HepG2 (cell line): ENCODE results near the gene TSC22D4. TPM values are rescaled to one million over a fixed set of nuclear protein-coding genes. Genes with fewer than 3 reads are reported as not detected.

Experiments
- ARID2 ChIP-seq: sonication (generic); formaldehyde crosslinking; IDR thresholded peaks from 2 replicates; pipeline ENCODE4 v1.8.1; 2022; ENCODE audit warnings: mild to moderate bottlenecking, missing genetic modification reagents, borderline replicate concordance
- DR1 ChIP-seq: sonication (generic); formaldehyde crosslinking; IDR thresholded peaks from 2 replicates; pipeline ENCODE4 v1.8.0; 2021; ENCODE audit warnings: mild to moderate bottlenecking, missing genetic modification reagents, inconsistent platforms
- ERF ChIP-seq: IDR thresholded peaks from 2 replicates; pipeline ENCODE4 v1.6.1; 2018; ENCODE audit warnings: missing biosample characterization, missing genetic modification reagents
- FOSL2 ChIP-seq: sonication (generic); formaldehyde crosslinking; IDR thresholded peaks from 2 replicates; pipeline ENCODE4 v1.4.0; 2020; ENCODE audit warnings: missing genetic modification reagents
- HMGXB4 ChIP-seq, 2 experiments: sonication (generic) in 1 of 2; formaldehyde crosslinking in 1 of 2; IDR thresholded peaks; 2 replicates each; pipeline versions ENCODE4 v1.4.0 to v1.6.1; 2018 to 2020; ENCODE audit warnings: missing genetic modification reagents in 2 of 2, borderline replicate concordance in 1 of 2, low read depth in 1 of 2, mild to moderate bottlenecking in 1 of 2, missing biosample characterization in 1 of 2
- HOXA3 ChIP-seq: sonication (generic); formaldehyde crosslinking; IDR thresholded peaks from 2 replicates; pipeline ENCODE4 v1.5.0; 2020; ENCODE audit warnings: missing genetic modification reagents
- IKZF1 ChIP-seq: fragments of 450-650 bp; IDR thresholded peaks from 2 replicates; pipeline ENCODE4 v1.7.1; 2016
- ISL2 ChIP-seq: sonication (generic); formaldehyde crosslinking; IDR thresholded peaks from 2 replicates; pipeline ENCODE4 v1.5.0; 2020; ENCODE audit warnings: missing genetic modification reagents
- KAT2B ChIP-seq: fragments of 150-350 bp; IDR thresholded peaks from 2 replicates; pipeline ENCODE4 v1.6.1; 2014; ENCODE audit warnings: low read depth, low read length, borderline replicate concordance
- LCORL ChIP-seq, 2 experiments: fragments of 450-650 bp in 1 of 2; sonication (generic) in 1 of 2; formaldehyde crosslinking in 1 of 2; IDR thresholded peaks; 2 replicates each; pipeline versions ENCODE4 v1.5.0 to v1.6.1; 2017 to 2020; ENCODE audit warnings: antibody characterized with exemption in 1 of 2, missing genetic modification reagents in 1 of 2
- MIXL1 ChIP-seq: IDR thresholded peaks from 2 replicates; pipeline ENCODE4 v1.6.1; 2016
- MLLT10 ChIP-seq: sonication (generic); formaldehyde crosslinking; IDR thresholded peaks from 2 replicates; pipeline ENCODE4 v1.4.0; 2020; ENCODE audit warnings: missing genetic modification reagents
- NFE2L1 ChIP-seq: sonication (generic); formaldehyde crosslinking; IDR thresholded peaks from 2 replicates; pipeline ENCODE4 v1.4.0; 2020; ENCODE audit warnings: missing genetic modification reagents, mild to moderate bottlenecking, borderline replicate concordance
- PREB ChIP-seq: sonication (generic); formaldehyde crosslinking; IDR thresholded peaks from 2 replicates; pipeline ENCODE4 v1.4.0; 2020; ENCODE audit warnings: missing genetic modification reagents
- RFXANK ChIP-seq: IDR thresholded peaks from 2 replicates; pipeline ENCODE4 v1.6.1; 2016
- STAG1 ChIP-seq: sonication (generic); formaldehyde crosslinking; IDR thresholded peaks from 2 replicates; pipeline ENCODE4 v1.4.0; 2020; ENCODE audit warnings: missing genetic modification reagents
- ZBTB10 ChIP-seq: sonication (generic); formaldehyde crosslinking; IDR thresholded peaks from 2 replicates; pipeline ENCODE4 v1.4.0; 2020; ENCODE audit warnings: missing genetic modification reagents, borderline replicate concordance
- ZBTB25 ChIP-seq: IDR thresholded peaks from 2 replicates; pipeline ENCODE4 v1.6.1; 2018; ENCODE audit warnings: missing genetic modification reagents
- ZNF263 ChIP-seq: sonication (generic); formaldehyde crosslinking; IDR thresholded peaks from 2 replicates; pipeline ENCODE4 v1.4.0; 2020; ENCODE audit warnings: missing genetic modification reagents
- ZNF614 ChIP-seq: IDR thresholded peaks from 2 replicates; pipeline ENCODE4 v1.6.1; 2018; ENCODE audit warnings: missing biosample characterization, missing genetic modification reagents, inconsistent platforms, borderline replicate concordance
- ZNF713 ChIP-seq: sonication (generic); formaldehyde crosslinking; IDR thresholded peaks from 2 replicates; pipeline ENCODE4 v1.4.0; 2020; ENCODE audit warnings: mild to moderate bottlenecking, missing genetic modification reagents
- ZNF737 ChIP-seq: sonication (generic); formaldehyde crosslinking; IDR thresholded peaks from 2 replicates; pipeline ENCODE4 v1.5.0; 2020; ENCODE audit warnings: missing genetic modification reagents, mild to moderate bottlenecking, borderline replicate concordance
- ZNF761 ChIP-seq: sonication (generic); formaldehyde crosslinking; conservative IDR thresholded peaks from 2 replicates; pipeline ENCODE4 v1.4.0; 2020; ENCODE audit warnings: mild to moderate bottlenecking, missing genetic modification reagents
- ZNF777 ChIP-seq: sonication (generic); formaldehyde crosslinking; IDR thresholded peaks from 2 replicates; pipeline ENCODE4 v1.4.0; 2020; ENCODE audit warnings: missing genetic modification reagents
- ZNF782 ChIP-seq: sonication (generic); formaldehyde crosslinking; IDR thresholded peaks from 2 replicates; pipeline ENCODE4 v1.4.0; 2020; ENCODE audit warnings: missing genetic modification reagents, mild to moderate bottlenecking, borderline replicate concordance
- ZNF891 ChIP-seq: sonication (generic); formaldehyde crosslinking; IDR thresholded peaks from 2 replicates; pipeline ENCODE4 v1.5.0; 2020; ENCODE audit warnings: mild to moderate bottlenecking, missing genetic modification reagents
- polyA plus RNA-seq, 8 experiments: library from polyadenylated mRNA; depleted of rRNA in 3 of 8; stranded (reverse) in 7 of 8; unstranded in 1 of 8; fragments of >200 nt; fragmentation: Illumina TruSeq in 4 of 8; extraction: Trizol in 4 of 8; gene quantifications; 2 replicates each; pipeline versions ENCODE4 v1.2.1 to v1.2.3, GENCODE V29; 2011 to 2016; ENCODE audit warnings: low read depth in 4 of 8, missing spikeins in 1 of 8, mixed read lengths in 1 of 8; ENCODE audit not compliant: insufficient read depth in 1 of 8
- total RNA-seq, 5 experiments: library from RNA; depleted of rRNA; stranded (reverse); fragments of >200 nt; fragmentation: Illumina TruSeq; extraction: Trizol; gene quantifications; 2 replicates each; pipeline ENCODE4 v1.2.3, GENCODE V29; 2016; ENCODE audit warnings: low read depth in 1 of 5

The TSC22D4 gene
- total and polyA plus RNA-seq, 2 of the 13 experiments (the other 11 are each of a cell fraction or from before 2014, with no cell fraction given): 7.7 to 8.7 TPM

DNA sequence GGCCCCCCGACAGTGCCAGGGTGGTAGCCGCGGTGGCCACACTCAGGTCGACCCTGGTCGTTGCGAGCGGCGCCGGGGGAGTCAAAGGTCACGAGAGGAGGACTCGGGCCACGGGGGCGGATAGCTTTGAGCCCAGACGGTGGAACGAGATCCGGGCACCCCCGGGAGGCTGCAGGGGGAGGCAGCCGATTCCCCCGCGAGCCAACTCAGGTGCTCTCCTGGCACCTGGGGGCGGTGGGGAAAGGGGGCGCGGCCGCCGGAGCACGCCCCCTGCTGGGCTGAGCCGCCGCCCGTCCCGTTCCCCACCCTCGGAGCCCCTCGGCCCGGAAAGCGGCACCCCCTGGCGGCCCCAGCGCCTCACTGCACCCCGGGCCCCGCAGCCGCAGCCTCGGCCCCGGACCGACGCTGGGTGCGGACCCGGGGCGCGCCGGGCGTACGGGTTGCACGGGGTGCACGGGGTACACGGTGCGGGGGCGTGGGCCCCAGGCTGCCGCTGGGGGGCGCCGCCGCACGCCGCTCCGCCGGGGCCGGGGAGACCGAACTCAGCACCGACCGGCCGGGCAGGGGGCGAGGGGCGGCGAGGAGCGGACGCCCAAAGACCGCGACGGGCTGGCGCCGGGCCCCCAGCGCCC is 4.2 kb upstream of the TSC22D4 start (continued):
- TF ChIP-seq PREB (CRISPR knock-in tag): no peak
- TF ChIP-seq ZNF777 (CRISPR knock-in tag): peak; percentile 80
- no peak for TF ChIP-seq MLLT10 (CRISPR knock-in tag)
- TF ChIP-seq ZNF782 (CRISPR knock-in tag): no peak
- no peak for TF ChIP-seq FOSL2 (CRISPR knock-in tag)
- no peak for TF ChIP-seq MIXL1 (CRISPR knock-in tag)
- TF ChIP-seq RFXANK (CRISPR knock-in tag): no peak
- no peak for TF ChIP-seq ZBTB10
- no peak for TF ChIP-seq ARID2 (CRISPR knock-in tag)
- peak; percentile 90 to 95 for TF ChIP-seq HMGXB4 (CRISPR knock-in tag; IDR thresholded peaks at IDR 0.05; ENCODE audit: borderline replicate concordance in 1 of 2, low read depth in 1 of 2)
- TF ChIP-seq ZNF737 (CRISPR knock-in tag): no peak
- no peak for TF ChIP-seq LCORL (IDR thresholded peaks at IDR 0.05)
- peak; percentile 76 for TF ChIP-seq LCORL (CRISPR knock-in tag; IDR thresholded peaks at IDR 0.05)
- no peak for TF ChIP-seq ZNF891 (CRISPR knock-in tag)
- no peak for TF ChIP-seq DR1
- TF ChIP-seq ZNF761 (CRISPR knock-in tag): no peak
- 0 out of 2 replicates have a peak, but pooled peaks have one; percentile 17 for TF ChIP-seq ISL2 (CRISPR knock-in tag)
- no peak for TF ChIP-seq KAT2B
- peak; percentile 58; the same call in 1 of the 2 replicates for TF ChIP-seq HOXA3
- no peak for TF ChIP-seq NFE2L1 (CRISPR knock-in tag)
- no peak for TF ChIP-seq IKZF1
- no peak for TF ChIP-seq ZNF614
- peak; percentile 58 for TF ChIP-seq STAG1
- no peak for TF ChIP-seq ZNF713 (CRISPR knock-in tag)
- no peak for TF ChIP-seq ZBTB25 (CRISPR knock-in tag)
- TF ChIP-seq ZNF263 (CRISPR knock-in tag): peak; percentile 48; the same call in 1 of the 2 replicates
- TF ChIP-seq ERF (CRISPR knock-in tag): peak; percentile 46; the same call in 1 of the 2 replicates
